SJCRH30 (cell line): ENCODE results near the gene MYO18A. TPM values are rescaled to one million over a fixed set of nuclear protein-coding genes. Genes with fewer than 3 reads are reported as not detected.
"Not testable (repeated sequence)": the region's sequence is repeated elsewhere in the genome, so short reads cannot be mapped to it uniquely, and the experiment has no call there.

Experiments used
- DNase-seq, 2 experiments: peaks; one replicate each; pipeline ENCODE4 v3.0.0-alpha.2; 2015 to 2020
- H3K27ac ChIP-seq: fragments of 250-450 bp; sonication (Bioruptor Pico); 2 replicates; pipeline ENCODE4 v1.5.1; 2020; ENCODE audit warnings: mild to moderate bottlenecking, moderate library complexity
- H3K27me3 ChIP-seq: fragments of 250-450 bp; sonication (Bioruptor Pico); 2 replicates; pipeline ENCODE4 v1.5.1; 2020; ENCODE audit warnings: mild to moderate bottlenecking, moderate library complexity
- H3K36me3 ChIP-seq: fragments of 250-450 bp; sonication (Bioruptor Pico); 2 replicates; pipeline ENCODE4 v1.5.1; 2020; ENCODE audit warnings: mild to moderate bottlenecking, moderate library complexity
- H3K4me1 ChIP-seq: fragments of 250-450 bp; sonication (Bioruptor Pico); 2 replicates; pipeline ENCODE4 v1.5.1; 2020; ENCODE audit warnings: mild to moderate bottlenecking, moderate library complexity
- H3K4me3 ChIP-seq: fragments of 250-450 bp; sonication (Bioruptor Pico); 2 replicates; pipeline ENCODE4 v1.5.1; 2020; ENCODE audit warnings: mild to moderate bottlenecking, moderate library complexity
- H3K9me3 ChIP-seq: fragments of 250-450 bp; sonication (Bioruptor Pico); replicated peaks from 2 replicates; pipeline ENCODE4 v1.5.1; 2020; ENCODE audit warnings: mild to moderate bottlenecking, moderate library complexity
- total RNA-seq: library from RNA; depleted of rRNA; stranded (reverse); fragments of >200 nt; shearing (Covaris generic); gene quantifications from 2 replicates; pipeline ENCODE4 v1.2.3, GENCODE V29; 2014

MYO18A gene
- total RNA-seq, 1 experiment from 2014 or later = 91.9 TPM

DNA sequence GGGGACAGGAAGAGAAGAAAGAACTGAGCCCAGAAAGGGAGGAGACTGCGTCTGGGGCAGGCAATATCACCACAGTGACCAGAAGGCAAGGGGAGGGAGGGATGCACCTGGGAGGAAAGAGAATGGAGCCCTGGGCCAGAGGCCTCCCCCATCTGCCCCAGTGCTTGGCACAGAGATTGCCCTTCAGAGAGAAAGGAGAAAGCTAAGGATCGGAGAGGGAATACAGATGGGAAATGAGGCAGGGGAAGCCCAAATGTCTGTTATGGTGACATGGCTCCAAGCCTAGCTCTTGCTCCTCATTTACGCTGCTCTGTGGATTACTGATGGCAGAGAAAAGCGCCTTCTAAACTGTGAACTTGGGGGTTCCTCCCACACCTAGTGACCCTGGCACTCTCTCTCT, 90.1 kb downstream of the MYO18A start:
- no peak for DNase-seq
- Histone ChIP-seq H3K4me1 (peaks cover 25% of the 10 kb centered on the region), H3K4me3 (no peak overlapping the region), H3K9me3 (no peaks in the 10 kb centered on the region), H3K27ac (no peak overlapping the region), H3K27me3 (no peaks in the 10 kb centered on the region), H3K36me3 (peaks cover 80% of the 10 kb centered on the region)

DNA sequence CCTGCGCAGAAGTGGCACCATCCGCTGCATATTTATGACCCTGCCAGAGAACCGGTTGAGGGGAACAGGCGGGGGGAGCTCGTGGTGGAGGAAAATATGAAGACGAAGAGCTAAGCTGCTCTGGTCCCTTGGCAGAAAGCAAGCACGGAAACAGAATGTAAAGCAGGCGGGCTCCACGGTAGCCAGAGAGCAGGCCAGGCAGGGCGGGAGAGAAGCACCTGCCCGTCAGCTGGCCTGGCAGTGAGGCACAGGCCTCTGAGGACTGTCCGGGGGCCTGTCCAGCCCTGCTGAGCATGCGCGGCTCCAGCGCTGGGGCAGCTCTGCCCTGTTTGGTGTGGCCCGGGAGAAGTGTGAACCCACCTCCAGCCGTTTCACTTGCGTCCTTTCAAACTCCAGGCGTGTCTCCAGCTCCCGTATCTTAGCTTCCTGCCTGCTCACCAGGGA, 90.6 kb downstream of the MYO18A start:
- no peak overlapping the region for H3K27ac ChIP-seq
- peaks cover 79% of the 10 kb centered on the region for H3K36me3 ChIP-seq
- H3K4me3 ChIP-seq = no peak overlapping the region
- no peak for DNase-seq
- H3K4me1 ChIP-seq = peaks cover 29% of the 10 kb centered on the region
- no peaks in the 10 kb centered on the region for H3K27me3 ChIP-seq
- no peaks in the 10 kb centered on the region for H3K9me3 ChIP-seq

DNA sequence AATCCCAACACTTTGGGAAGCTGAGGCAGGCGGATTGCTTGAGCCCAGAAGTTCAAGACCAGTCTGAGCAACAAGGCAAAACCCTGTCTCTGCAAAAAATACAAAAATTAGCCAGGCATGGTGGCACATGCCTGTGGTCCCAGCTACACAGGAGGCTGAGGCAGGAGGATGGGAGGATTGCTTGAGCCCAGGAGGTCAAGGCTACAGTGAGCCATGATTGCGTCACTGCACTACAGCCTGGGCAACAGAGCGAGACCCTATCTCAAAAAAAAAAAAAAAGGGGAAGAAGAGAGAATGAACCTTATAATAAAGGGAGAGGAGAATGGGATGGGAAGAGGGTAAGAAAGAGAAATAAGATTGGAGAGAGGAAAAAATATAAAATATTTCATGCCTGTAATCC, 91.4 kb downstream of the MYO18A start:
- H3K27me3 ChIP-seq, DNase-seq, H3K27ac ChIP-seq, H3K4me3 ChIP-seq, H3K9me3 ChIP-seq: not testable (repeated sequence)
- Histone ChIP-seq H3K4me1 (peaks cover 29% of the 10 kb centered on the region), H3K36me3 (peaks cover 80% of the 10 kb centered on the region)

DNA sequence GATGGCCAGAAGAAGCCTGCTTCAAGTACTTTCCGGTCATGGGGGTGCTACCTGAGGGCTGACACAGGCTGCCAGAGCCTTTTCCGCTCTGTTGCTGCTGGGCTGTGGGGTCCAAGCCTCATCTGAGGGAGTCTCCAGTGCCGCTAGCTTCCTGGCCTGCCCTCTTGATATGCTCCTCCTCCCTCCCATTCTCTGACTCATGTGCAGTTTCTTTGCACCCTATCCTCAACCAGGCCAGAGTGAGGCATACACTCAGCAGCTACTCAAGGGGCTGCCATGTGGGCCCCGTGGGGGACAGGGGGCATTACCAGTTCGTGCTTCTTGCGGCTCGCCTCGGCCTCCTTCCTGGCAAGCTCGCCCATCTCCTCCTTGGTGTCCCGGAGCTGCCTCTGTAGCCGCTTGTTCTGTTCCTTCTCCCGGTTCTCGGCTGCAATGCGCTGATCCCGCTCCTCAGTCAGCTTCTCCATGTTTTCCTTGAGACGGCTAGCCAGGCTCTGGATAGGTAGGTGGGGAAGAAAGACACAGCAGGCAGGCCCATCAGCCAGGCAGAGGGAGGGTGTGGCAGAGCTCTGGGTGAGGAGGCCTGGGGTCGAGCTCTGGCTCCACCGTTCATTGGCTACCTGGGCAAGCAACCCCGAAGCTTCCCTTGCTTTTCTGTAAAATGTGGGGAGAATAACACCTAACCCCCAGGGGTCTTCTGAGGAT, 93.4 kb downstream of the MYO18A start:
- Histone ChIP-seq H3K27me3 (no peaks in the 10 kb centered on the region), H3K36me3 (peaks cover 82% of the 10 kb centered on the region), H3K4me1 (peaks cover 18% of the 10 kb centered on the region), H3K4me3 (no peak overlapping the region), H3K9me3 (no peaks in the 10 kb centered on the region), H3K27ac (no peak overlapping the region)
- DNase-seq = no peak

DNA sequence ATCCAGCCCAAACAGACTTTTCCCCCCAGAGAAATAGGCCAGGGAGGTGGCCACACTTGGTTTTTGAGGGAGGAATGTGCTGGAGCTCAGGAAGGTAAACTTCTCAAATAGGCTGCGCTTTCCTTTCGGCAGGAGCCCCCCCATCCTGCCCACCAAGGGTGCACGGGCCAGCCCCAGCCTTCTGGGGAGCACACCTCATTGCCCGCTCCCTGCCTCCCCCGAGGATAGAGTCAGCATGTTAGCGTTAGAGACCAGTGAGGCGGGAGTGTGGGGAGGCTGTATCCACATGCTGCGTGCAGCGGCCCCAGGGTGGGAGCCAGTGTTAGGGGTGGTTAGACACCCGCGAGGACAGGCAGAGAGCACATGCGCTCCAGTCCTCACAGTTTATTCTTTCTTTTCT, 95.0 kb downstream of the MYO18A start:
- Histone ChIP-seq H3K4me3 (no peak overlapping the region), H3K27me3 (no peaks in the 10 kb centered on the region), H3K9me3 (no peaks in the 10 kb centered on the region), H3K4me1 (peaks cover 6% of the 10 kb centered on the region; the same call in 1 of the 2 replicates), H3K36me3 (peaks cover 84% of the 10 kb centered on the region), H3K27ac (no peak overlapping the region)
- no peak for DNase-seq

DNA sequence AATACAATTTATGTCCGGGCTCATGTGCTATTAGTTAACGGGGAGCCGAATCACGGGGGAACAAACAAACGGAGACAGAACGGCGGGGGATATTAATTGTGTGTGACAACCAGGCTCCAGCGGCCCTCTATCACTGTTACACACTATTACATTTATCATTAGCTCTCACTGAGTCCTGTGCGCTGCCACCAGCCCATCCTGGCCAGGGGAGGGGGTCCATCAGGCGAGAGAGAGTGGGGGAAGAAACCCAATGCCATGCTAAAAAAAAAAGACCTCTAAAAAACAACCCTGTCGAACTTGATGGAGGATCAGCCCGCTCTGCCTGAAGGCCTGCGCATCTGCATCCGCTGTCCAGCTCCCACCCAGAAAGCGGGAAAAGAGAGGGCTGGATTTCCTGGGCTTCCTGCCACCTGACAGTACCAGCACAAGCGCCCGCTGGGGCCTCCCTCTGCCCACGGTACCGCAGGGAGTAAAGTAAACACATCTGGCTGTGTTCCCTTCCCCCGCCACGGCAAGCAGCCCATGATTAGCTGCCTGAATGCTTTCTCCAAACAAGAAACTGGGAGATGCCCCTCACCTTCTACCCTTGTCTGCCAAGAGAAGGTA, 95.6 kb downstream of the MYO18A start:
- H3K27ac ChIP-seq = no peak overlapping the region
- no peak overlapping the region for H3K4me3 ChIP-seq
- peaks cover 9% of the 10 kb centered on the region for H3K4me1 ChIP-seq
- H3K27me3 ChIP-seq = no peaks in the 10 kb centered on the region
- H3K36me3 ChIP-seq = peaks cover 84% of the 10 kb centered on the region
- DNase-seq = no peak
- no peaks in the 10 kb centered on the region for H3K9me3 ChIP-seq

DNA sequence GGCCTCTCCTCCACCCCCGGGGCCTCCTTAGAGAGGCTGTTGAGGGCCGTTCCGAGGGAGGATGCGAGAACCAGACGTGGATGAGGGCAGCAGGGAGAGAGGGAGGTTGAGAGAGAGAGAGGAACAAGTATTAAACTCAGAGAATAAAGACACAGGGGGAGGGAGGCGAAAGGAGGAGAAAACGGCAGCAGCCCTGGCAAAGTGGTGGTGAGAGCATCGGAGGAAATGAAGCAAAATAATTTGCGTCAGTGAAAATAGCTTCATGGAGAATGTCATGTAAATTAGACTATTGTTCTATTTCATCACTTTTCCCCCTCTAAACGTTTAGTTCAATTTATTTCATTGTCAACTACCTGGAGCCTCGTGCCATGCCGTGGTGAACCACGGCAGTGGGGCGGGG, 99.2 kb downstream of the MYO18A start:
- peaks cover 29% of the 10 kb centered on the region for H3K4me1 ChIP-seq
- H3K4me3 ChIP-seq = no peak overlapping the region
- H3K9me3 ChIP-seq = no peaks in the 10 kb centered on the region
- H3K27me3 ChIP-seq = no peaks in the 10 kb centered on the region
- peaks cover 76% of the 10 kb centered on the region for H3K36me3 ChIP-seq
- no peak for DNase-seq
- no peak overlapping the region for H3K27ac ChIP-seq

DNA sequence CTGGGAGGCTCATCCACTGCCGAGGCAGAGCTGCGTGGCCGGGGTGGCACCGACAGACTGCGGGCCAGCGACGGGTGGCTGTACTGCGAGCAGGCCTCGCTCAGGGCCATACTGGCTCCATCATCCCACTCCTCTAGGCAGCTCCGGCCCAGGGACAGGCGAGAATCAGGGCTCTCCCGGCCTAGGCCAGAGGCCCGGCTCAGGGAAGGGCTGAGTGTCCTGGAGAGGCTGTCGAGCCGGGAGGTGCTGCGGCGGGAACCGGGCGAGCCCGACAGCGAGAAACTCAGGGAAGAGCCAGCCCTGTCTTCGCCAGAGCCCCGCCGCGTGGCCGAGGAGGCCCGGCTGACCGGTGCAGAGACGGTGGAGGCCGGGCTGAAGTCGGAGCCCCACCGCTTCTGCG, 99.9 kb downstream of the MYO18A start:
- DNase-seq = no peak
- Histone ChIP-seq H3K36me3 (peaks cover 71% of the 10 kb centered on the region), H3K4me3 (no peak overlapping the region), H3K9me3 (no peaks in the 10 kb centered on the region), H3K27ac (no peak overlapping the region), H3K27me3 (no peaks in the 10 kb centered on the region), H3K4me1 (peaks cover 29% of the 10 kb centered on the region)

DNA sequence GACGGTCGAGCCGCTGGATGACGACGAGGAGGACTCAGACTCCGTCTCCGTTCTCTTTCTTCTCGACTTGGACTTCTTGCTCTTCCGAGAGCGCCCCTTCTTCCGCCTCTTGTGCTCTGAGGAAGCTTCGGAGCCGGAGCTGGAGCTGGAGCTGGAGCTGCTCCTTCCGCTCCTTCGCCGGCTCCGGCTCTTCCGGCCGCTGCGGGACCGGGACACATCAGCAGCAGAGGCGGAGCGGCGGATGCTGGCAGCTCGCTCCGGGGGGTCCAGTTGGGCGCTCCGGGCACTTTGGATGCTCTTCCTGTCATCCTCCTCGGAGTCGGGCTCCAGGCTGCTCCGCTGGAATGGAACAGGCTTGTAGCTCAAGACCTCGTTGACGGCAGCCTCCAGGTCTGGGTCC, 100.3 kb downstream of the MYO18A start:
- H3K36me3 ChIP-seq = peaks cover 69% of the 10 kb centered on the region
- H3K27me3 ChIP-seq = no peaks in the 10 kb centered on the region
- H3K4me3 ChIP-seq = no peak overlapping the region

DNA sequence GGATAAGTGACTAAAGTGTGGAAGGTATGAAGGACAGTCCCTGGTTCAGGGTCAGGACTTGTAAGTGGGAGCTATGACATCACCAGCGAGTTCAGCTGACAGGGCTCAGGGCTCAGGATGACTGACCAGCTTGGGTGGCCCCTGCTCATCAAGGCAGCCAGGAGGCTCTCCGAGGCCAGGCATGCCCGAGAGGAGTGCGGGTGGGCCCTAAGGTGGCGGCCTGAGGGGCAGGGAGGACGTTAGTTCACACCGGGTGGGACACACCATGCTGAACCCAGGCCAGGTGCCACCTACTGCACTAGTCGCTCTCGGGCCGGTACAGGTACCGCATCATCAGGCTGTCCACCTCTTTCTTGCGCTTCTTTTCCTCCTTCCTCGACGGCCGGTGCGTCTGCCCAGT, 100.8 kb downstream of the MYO18A start:
- no peak overlapping the region for H3K4me3 ChIP-seq
- H3K9me3 ChIP-seq = no peaks in the 10 kb centered on the region
- peaks cover 66% of the 10 kb centered on the region for H3K36me3 ChIP-seq
- peaks cover 23% of the 10 kb centered on the region for H3K4me1 ChIP-seq
- H3K27me3 ChIP-seq = no peaks in the 10 kb centered on the region
- no peak for DNase-seq
- peak overlapping the region; percentile 41 for H3K27ac ChIP-seq

More for the DNA sequence above, 100.3 kb downstream of the MYO18A start:
- H3K27ac ChIP-seq = no peak overlapping the region; the same call in 1 of the 2 replicates
- DNase-seq = no peak
- H3K9me3 ChIP-seq = no peaks in the 10 kb centered on the region
- H3K4me1 ChIP-seq = peaks cover 25% of the 10 kb centered on the region

DNA sequence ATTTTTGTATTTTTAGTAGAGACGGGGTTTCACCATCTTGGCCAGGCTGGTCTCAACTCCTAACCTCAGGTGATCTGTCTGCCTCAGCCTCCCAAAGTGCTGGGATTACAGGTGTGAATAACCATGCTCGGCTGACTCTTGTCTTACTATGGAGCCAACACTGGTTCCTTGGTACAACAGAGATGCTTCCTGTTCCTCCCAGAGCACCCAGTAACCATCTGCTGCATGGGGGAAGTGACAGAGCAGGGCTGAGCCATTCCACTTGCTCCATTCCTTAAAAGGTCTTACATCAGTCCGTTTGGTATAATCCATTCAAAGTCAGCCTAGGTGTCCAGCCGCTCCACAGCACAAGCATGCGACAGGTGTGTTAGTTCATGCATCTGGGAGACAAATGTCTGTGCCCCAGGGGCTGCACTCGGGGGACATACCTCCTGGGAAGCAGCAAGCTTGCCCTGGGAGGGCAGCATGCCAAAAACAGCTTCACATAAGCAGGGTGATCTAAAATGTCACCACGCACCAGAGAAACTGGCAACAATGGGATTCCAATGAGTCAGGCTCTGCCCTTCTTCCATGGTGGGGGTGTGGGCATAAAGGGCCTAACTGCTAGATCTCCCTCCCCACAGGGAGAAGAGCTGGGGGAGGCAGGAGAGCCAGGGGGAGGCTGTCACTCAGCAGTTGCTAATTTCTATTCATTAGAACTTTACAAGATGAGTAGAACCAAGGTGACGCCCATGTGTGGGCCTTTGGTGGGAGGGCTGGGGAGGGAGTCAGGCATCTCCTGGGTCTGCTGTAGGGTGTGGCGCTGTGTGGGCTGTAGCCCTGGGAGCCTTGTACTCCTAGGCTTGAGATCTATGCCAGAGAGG, 101.8 kb downstream of the MYO18A start:
- Histone ChIP-seq H3K36me3 (peaks cover 55% of the 10 kb centered on the region), H3K27ac (peak overlapping the region; percentile 41), H3K27me3 (no peaks in the 10 kb centered on the region), H3K4me1 (peaks cover 23% of the 10 kb centered on the region), H3K9me3 (no peaks in the 10 kb centered on the region), H3K4me3 (no peak overlapping the region)
- peak; percentile 92 to 93 for DNase-seq

DNA sequence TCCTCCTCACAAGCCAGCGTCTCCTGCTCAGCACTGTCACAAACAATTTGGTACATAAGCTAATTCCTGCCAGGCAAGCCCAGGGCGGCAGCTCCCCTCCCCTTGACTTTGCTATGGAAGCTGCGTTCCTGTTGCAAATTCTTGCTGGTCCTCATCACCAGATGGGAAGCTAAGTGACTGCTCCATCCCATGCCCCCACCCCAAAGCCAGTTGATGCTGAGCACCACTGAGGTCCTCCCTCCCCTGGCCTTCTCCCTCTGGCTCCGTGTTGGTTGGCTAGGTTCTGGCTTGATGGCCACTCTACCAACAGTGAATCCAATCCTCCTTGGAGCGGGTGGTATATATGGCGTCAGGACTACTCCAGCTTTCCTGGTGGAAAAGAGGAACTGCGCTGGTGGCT, 102.9 kb downstream of the MYO18A start:
- Histone ChIP-seq H3K4me1 (peaks cover 23% of the 10 kb centered on the region), H3K36me3 (peaks cover 48% of the 10 kb centered on the region), H3K27me3 (no peaks in the 10 kb centered on the region), H3K27ac (no peak overlapping the region), H3K9me3 (no peaks in the 10 kb centered on the region), H3K4me3 (no peak overlapping the region)
- no peak for DNase-seq

DNA sequence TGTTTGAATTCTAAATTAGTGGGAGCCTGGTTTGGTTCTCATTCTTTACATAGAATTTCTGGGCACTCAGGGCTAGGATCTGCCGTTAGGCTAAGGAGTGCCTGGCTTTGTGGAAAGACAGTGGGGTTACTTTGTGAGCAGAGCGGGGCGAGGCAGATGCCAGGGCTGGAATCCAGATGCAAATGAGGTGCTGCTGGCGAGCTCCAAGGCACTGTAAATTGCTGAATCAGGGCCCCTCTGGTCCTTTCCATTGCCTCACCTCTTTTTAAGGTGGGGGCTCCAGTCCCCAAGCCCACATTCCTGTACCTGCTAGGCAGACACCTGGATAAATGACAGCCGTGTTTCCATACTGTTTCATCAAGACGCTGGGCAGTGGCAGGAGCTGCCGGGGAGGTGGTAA, 103.5 kb downstream of the MYO18A start:
- Histone ChIP-seq H3K36me3 (peaks cover 42% of the 10 kb centered on the region), H3K4me3 (no peak overlapping the region), H3K27me3 (no peaks in the 10 kb centered on the region), H3K27ac (no peak overlapping the region), H3K9me3 (no peaks in the 10 kb centered on the region), H3K4me1 (peaks cover 23% of the 10 kb centered on the region)
- no peak for DNase-seq

DNA sequence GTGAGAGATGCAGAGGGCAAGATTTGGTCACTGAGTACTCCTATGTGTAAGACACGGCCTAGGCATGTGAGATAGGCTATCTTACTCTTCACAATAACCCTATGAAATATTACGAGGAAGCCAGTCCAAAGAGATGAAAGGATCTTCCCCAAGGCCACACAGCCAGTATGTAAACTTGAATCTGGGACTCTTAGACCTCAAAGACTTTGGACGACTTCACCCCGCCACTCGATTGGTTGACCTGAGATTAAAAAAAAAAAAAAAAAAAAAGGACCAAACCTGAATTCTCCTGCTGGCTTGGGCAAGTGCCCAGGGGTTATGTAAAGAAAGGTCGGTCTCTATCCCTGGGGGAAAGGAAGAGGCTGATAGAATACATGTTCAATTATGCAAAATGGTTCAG, 104.1 kb downstream of the MYO18A start:
- H3K4me3 ChIP-seq = no peak overlapping the region
- H3K27me3 ChIP-seq = no peaks in the 10 kb centered on the region
- H3K4me1 ChIP-seq = peaks cover 25% of the 10 kb centered on the region
- H3K9me3 ChIP-seq = no peaks in the 10 kb centered on the region
- H3K36me3 ChIP-seq = peaks cover 37% of the 10 kb centered on the region
- DNase-seq = no peak
- H3K27ac ChIP-seq = no peak overlapping the region

DNA sequence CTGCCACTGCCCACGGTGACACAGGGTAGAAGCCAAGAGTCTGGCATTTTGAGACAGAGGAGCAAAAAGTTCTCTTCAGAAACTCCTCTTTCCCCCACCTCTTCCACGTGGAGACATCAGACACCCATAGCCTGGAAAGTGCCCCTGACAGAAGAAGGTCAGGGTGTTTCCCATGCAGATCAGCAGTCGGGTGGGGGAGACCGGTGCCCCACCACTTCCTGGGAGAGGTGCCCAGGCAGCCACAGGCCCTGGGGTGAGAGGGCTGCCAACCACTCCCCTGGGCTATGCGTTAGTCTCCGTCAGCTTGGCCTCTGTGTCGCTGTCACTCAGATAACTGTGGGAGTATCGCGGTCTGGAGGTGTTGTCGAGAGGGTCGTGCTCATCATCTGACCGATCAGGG, 105.7 kb downstream of the MYO18A start:
- Histone ChIP-seq H3K27ac (no peak overlapping the region), H3K36me3 (peaks cover 24% of the 10 kb centered on the region), H3K27me3 (no peaks in the 10 kb centered on the region), H3K9me3 (no peaks in the 10 kb centered on the region), H3K4me1 (peaks cover 25% of the 10 kb centered on the region), H3K4me3 (no peak overlapping the region)
- DNase-seq = no peak
